ENCODE results near the gene TBC1D9.

DNA sequence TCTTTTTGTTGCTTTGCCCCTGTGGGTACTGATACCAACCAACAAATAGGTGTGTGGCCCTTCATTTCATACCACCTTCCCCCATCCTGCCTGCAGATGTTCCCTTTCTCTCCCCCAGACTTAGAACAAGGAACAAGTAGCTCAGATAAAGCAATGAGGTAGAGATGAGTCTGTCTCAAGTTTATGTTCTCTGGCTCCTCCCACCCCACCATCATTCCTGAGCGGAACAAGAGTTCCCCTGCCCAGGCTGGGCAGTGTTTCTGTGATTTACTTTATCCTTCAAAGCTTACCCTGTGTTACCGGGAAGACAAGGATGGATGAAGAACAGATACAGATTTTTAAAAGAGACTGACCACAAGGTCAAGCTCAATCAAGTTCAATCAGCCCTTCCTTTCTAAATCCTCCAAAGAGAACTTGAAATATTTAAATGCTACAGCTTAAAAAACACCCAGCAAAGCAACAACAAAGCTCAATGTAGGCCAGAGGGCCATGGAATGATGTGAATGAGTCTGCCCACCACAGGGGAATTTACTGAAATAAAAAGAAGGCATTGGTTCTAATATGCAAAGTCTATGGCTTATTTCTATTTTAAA is 107.4 kb downstream of the TBC1D9 start:
- TF ChIP-seq, protein P1, sequence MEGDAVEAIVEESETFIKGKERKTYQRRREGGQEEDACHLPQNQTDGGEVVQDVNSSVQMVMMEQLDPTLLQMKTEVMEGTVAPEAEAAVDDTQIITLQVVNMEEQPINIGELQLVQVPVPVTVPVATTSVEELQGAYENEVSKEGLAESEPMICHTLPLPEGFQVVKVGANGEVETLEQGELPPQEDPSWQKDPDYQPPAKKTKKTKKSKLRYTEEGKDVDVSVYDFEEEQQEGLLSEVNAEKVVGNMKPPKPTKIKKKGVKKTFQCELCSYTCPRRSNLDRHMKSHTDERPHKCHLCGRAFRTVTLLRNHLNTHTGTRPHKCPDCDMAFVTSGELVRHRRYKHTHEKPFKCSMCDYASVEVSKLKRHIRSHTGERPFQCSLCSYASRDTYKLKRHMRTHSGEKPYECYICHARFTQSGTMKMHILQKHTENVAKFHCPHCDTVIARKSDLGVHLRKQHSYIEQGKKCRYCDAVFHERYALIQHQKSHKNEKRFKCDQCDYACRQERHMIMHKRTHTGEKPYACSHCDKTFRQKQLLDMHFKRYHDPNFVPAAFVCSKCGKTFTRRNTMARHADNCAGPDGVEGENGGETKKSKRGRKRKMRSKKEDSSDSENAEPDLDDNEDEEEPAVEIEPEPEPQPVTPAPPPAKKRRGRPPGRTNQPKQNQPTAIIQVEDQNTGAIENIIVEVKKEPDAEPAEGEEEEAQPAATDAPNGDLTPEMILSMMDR (IDR thresholded peaks at IDR 0.05; ENCODE audit: low read depth, low read length, poor library complexity, severe bottlenecking), result no peak
- no peak for TF ChIP-seq EZH2phosphoT487 (IDR thresholded peaks at IDR 0.05; ENCODE audit: borderline replicate concordance, low read length)

All from DOHH2 (cell line).